ENCODE data around the gene GABBR2.
A peak's percentile ranks its signal among the peaks of the same experiment; 100 is the strongest.

The GABBR2 gene

DNA sequence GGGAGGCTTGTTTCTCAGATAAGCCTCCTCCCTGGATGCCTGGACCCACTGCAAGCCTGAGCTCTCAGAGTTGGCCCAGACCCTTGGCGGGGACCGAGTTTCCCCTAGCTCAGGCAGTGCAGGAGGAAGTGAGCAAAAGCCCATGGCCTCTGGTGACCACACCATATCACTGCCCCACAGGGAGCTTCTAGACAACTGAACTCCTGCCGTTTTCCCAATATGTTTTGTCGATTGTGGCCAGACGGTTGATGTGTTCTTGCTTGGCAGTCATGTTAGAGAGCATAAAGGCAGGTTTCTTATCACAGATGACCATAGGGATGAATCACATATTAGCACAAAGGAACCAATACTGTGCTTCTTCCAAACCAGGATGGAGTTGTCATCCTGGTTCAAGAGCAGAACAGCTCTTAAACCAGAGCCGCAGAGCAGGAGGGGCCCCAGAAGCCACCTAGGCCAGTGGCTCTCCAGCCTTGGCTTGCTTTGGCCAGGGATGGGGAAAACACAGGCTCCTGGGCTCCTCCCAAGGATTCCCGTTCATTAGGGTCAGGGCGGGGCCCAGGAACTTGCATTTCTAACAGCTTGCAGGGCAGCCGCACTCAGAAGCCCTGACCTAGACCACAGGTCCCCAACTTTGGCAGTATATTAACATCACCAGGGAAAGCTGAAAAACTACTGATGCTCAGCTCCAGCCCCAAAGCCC is 340.2 kb downstream of the GABBR2 start:
- TF ChIP-seq, protein P1, sequence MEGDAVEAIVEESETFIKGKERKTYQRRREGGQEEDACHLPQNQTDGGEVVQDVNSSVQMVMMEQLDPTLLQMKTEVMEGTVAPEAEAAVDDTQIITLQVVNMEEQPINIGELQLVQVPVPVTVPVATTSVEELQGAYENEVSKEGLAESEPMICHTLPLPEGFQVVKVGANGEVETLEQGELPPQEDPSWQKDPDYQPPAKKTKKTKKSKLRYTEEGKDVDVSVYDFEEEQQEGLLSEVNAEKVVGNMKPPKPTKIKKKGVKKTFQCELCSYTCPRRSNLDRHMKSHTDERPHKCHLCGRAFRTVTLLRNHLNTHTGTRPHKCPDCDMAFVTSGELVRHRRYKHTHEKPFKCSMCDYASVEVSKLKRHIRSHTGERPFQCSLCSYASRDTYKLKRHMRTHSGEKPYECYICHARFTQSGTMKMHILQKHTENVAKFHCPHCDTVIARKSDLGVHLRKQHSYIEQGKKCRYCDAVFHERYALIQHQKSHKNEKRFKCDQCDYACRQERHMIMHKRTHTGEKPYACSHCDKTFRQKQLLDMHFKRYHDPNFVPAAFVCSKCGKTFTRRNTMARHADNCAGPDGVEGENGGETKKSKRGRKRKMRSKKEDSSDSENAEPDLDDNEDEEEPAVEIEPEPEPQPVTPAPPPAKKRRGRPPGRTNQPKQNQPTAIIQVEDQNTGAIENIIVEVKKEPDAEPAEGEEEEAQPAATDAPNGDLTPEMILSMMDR (IDR thresholded peaks at IDR 0.05; ENCODE audit: borderline replicate concordance, insufficient read depth, low read depth, low read length): no peak
- no peak overlapping the region for H3K4me3 ChIP-seq (ENCODE audit: low read depth, low read length)

DNA sequence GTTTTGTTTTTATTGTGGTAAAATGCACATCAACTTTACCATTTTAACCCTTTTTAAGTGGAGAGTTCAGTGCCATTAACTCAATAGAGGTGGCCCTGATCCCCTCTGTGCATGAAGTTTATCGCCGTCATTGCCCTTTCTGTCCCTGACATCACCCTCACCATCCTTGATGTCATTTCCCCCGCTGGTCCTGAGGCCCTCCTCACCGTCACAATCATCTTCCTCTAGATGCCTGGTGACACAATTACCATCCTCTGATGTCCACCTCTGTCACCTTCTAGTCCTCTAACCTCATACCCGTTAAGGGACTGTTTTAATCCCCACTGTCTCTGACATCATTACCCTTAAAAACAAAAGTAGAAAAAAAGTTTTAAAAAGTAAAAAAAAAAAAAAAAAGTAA is 340.8 kb downstream of the GABBR2 start:
- no peak overlapping the region for H3K4me3 ChIP-seq (ENCODE audit: low read depth, low read length)
- TF ChIP-seq, protein P1 (IDR thresholded peaks at IDR 0.05; ENCODE audit: borderline replicate concordance, insufficient read depth, low read depth, low read length): no peak

DNA sequence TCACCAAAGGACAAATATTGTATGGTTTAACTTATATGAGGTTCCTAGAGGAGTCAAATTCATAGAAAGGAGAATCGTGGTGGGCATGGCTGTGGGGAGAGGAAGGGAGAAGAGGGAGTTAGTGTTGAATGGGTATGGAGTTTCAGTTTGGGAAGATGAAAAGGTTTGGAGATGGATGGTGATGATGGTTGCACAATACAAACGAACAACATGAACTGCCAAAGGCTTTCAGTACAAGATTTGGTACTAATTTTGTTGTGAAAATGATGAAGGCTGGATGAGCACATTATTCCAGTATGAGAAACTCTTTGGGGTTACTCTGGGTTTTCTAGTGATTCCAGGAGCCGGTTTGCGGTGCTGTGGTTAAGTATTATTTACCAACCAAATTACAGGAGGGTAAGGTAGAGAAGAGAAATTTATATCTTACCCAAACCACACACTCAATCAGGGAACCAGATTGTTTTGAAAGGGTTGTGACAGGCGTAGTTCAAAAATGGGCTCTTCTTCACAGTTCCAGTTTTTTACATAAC is 341.3 kb downstream of the GABBR2 start:
- H3K4me3 ChIP-seq (ENCODE audit: low read depth, low read length): no peak overlapping the region
- TF ChIP-seq, protein P1 (IDR thresholded peaks at IDR 0.05; ENCODE audit: borderline replicate concordance, insufficient read depth, low read depth, low read length): no peak

DNA sequence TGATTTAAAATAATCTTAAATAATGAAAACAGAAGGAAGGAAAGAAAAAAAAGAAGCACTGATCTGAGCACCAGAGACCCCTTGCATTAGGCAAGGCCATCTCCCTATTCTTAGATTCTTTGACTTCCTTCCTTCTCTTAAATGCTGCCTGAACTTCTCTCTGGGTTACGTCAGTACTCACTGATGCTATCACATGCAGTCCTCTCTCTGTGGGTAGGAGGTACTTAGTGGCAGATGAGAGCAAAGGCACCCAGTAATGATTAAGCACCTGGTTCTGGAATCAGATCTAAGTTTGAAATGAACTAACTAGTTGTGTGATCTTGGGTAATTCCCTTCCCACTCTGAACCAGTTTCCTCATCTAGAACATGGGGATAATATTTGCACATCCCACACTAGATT is 343.0 kb downstream of the GABBR2 start:
- H3K4me3 ChIP-seq (ENCODE audit: low read depth, low read length): no peak overlapping the region
- TF ChIP-seq, protein P1 (IDR thresholded peaks at IDR 0.05; ENCODE audit: borderline replicate concordance, insufficient read depth, low read depth, low read length): no peak

DNA sequence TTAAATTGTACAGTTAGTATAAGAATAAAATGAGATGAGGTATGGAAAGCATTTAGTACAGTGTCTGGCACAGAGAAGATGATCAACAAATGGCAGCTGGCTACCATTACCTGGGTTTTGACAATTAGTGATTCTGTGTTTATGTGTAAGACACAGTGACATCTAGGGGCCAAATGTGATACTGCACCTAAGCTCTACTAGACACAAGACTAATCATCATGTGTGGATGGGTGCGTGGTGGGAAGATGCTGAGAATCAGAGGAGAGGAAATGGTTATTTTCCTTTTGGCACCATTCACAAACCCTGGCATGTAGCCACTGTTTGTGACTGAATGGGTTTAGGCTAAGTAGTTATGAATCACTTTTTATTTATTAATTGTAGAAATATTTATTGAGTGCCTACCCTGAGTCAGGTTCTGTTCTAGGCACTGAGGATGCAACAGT is 343.5 kb downstream of the GABBR2 start:
- TF ChIP-seq, protein P1 (IDR thresholded peaks at IDR 0.05; ENCODE audit: borderline replicate concordance, insufficient read depth, low read depth, low read length): peak; percentile 53
- H3K4me3 ChIP-seq (ENCODE audit: low read depth, low read length): no peak overlapping the region

DNA sequence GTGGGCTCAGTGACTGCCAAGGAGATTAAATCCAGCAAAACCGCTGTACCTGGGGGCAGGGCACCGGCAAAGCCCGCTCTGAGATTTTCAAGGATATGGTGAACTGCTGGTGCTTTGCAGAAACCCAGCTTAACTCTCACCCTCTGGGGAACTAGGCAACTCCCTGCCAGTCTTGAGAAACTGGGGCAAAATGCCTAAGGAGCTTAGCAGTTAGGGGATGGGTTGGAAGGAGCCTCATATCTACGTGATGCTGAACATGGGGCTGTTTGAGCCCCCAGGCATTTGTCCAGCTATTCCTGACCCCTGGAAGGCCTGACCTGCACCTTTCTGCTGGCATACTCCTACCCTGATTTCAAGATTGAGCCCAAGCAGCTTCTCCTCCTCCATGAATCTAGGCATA is 344.6 kb downstream of the GABBR2 start:
- H3K4me3 ChIP-seq (ENCODE audit: low read depth, low read length): no peak overlapping the region
- TF ChIP-seq, protein P1 (IDR thresholded peaks at IDR 0.05; ENCODE audit: borderline replicate concordance, insufficient read depth, low read depth, low read length): no peak

DNA sequence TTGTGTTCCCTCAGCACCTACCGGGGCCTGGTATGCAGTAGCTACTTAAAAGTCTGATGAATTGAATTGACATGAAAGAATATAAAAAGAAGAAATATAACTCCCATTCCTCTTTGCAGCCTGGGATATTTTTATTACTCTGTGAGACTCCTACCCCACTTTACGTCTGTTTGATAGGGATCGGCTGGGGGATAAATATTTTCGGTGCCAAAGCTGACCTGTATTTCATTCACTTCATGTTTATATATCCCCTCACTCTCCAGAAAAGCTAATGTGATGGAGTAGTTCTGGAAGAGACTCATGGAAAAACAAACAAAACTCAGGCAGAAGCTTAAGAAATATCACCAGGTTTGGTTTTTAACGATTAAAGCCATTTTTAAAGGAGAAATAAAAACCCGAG is 345.1 kb downstream of the GABBR2 start:
- H3K4me3 ChIP-seq (ENCODE audit: low read depth, low read length): no peak overlapping the region
- TF ChIP-seq, protein P1 (IDR thresholded peaks at IDR 0.05; ENCODE audit: borderline replicate concordance, insufficient read depth, low read depth, low read length): no peak

All from GM12875 (cell line).